ENCODE data around the gene DIPK1A. TPM values are rescaled to one million over a fixed set of nuclear protein-coding genes. Genes with fewer than 3 reads are reported as not detected.

The DIPK1A gene
- total RNA-seq, 1 experiment from 2014 or later = 1.2 TPM

DNA sequence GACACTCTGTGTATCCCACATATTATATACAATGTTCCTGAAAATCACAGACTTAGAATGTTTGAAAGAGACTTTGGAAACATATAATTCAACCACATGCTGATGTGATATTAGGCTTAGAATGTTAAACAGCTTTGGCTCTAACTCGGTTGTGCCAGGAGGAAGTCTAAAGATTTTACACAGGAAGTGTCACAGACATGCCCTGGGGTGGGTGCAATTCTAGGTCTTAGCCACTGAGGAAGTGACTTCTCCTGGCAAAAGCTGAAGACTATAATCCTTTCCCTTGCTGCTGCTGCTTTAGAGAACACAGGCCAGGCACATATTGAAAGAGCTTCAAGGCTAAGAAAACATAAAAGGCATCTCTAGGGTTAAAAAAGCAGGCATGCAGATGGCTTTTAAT is 78.4 kb downstream of the DIPK1A start:
- H3K4me3 ChIP-seq (ENCODE audit: low read depth in 2 of 2, low read length in 2 of 2) = no peak overlapping the region
- no peaks in the 10 kb centered on the region for H3K36me3 ChIP-seq (ENCODE audit: control insufficient read depth, insufficient read depth, low read length)
- TF ChIP-seq POLR2AphosphoS5 (IDR thresholded peaks at IDR 0.05; ENCODE audit: low read depth, low read length) (no peak), TCF7L2 (IDR thresholded peaks at IDR 0.05; ENCODE audit: low read depth, low read length) (no peak), SIN3A (IDR thresholded peaks at IDR 0.05; ENCODE audit: borderline replicate concordance, insufficient read depth, low read depth, low read length) (no peak)
- TF ChIP-seq, protein P1, sequence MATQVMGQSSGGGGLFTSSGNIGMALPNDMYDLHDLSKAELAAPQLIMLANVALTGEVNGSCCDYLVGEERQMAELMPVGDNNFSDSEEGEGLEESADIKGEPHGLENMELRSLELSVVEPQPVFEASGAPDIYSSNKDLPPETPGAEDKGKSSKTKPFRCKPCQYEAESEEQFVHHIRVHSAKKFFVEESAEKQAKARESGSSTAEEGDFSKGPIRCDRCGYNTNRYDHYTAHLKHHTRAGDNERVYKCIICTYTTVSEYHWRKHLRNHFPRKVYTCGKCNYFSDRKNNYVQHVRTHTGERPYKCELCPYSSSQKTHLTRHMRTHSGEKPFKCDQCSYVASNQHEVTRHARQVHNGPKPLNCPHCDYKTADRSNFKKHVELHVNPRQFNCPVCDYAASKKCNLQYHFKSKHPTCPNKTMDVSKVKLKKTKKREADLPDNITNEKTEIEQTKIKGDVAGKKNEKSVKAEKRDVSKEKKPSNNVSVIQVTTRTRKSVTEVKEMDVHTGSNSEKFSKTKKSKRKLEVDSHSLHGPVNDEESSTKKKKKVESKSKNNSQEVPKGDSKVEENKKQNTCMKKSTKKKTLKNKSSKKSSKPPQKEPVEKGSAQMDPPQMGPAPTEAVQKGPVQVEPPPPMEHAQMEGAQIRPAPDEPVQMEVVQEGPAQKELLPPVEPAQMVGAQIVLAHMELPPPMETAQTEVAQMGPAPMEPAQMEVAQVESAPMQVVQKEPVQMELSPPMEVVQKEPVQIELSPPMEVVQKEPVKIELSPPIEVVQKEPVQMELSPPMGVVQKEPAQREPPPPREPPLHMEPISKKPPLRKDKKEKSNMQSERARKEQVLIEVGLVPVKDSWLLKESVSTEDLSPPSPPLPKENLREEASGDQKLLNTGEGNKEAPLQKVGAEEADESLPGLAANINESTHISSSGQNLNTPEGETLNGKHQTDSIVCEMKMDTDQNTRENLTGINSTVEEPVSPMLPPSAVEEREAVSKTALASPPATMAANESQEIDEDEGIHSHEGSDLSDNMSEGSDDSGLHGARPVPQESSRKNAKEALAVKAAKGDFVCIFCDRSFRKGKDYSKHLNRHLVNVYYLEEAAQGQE (IDR thresholded peaks at IDR 0.05; ENCODE audit: insufficient read depth in 1 of 2, low read depth in 2 of 2, low read length in 1 of 2) = no peak
- TF ChIP-seq, protein P2, sequence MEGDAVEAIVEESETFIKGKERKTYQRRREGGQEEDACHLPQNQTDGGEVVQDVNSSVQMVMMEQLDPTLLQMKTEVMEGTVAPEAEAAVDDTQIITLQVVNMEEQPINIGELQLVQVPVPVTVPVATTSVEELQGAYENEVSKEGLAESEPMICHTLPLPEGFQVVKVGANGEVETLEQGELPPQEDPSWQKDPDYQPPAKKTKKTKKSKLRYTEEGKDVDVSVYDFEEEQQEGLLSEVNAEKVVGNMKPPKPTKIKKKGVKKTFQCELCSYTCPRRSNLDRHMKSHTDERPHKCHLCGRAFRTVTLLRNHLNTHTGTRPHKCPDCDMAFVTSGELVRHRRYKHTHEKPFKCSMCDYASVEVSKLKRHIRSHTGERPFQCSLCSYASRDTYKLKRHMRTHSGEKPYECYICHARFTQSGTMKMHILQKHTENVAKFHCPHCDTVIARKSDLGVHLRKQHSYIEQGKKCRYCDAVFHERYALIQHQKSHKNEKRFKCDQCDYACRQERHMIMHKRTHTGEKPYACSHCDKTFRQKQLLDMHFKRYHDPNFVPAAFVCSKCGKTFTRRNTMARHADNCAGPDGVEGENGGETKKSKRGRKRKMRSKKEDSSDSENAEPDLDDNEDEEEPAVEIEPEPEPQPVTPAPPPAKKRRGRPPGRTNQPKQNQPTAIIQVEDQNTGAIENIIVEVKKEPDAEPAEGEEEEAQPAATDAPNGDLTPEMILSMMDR (IDR thresholded peaks at IDR 0.05) = no peak
- H3K9me3 ChIP-seq (ENCODE audit: control insufficient read depth, insufficient read depth, low read depth, low read length) = no peaks in the 10 kb centered on the region
- no peaks in the 10 kb centered on the region for H3K4me1 ChIP-seq (ENCODE audit: control insufficient read depth, insufficient read depth, low read length)
- no peak for ATAC-seq
- no TSS peak for BruUV-seq (replicated peaks)
- DNase-seq (ENCODE audit: low read depth, low spot score) = no peak
- in situ Hi-C loops (cut with HindIII; ENCODE audit: low pct_unique_long_range_greater_than_20kb, low sequenced_read_pairs) (no loop called here), intact Hi-C loops (cut with micrococcal nuclease; ENCODE audit: unreplicated experiment) (no loop called here)
- ChIA-PET POLR2A (no interaction called here), CTCF (no interaction called here)
- no peak overlapping the region for H3K27ac ChIP-seq (ENCODE audit: low read length)
- H3K27me3 ChIP-seq (ENCODE audit: control insufficient read depth, insufficient read depth, low read length) = no peaks in the 10 kb centered on the region

DNA sequence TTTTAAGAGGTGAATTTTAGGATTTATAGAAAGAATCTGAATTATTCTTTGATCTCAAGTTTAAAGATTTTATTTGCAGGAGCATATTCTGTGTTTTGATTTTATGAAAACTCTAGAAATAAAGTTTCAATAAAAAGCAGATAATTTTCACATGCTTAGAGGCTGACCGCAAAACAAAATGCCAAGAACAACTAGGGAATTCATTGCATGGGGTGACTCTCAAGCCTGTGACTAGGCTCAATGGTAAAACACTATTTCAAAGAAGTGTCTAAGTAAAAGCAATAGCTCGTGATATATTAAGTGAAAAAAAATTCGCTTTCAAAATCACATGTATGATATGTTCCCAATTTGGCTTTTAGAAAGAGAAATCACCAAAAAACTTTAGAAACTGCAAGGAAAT is 79.9 kb downstream of the DIPK1A start:
- in situ Hi-C loops (cut with HindIII; ENCODE audit: low pct_unique_long_range_greater_than_20kb, low sequenced_read_pairs) (no loop called here), intact Hi-C loops (cut with micrococcal nuclease; ENCODE audit: unreplicated experiment) (no loop called here)
- ChIA-PET POLR2A (no interaction called here), CTCF (no interaction called here)
- no peak overlapping the region for H3K27ac ChIP-seq (ENCODE audit: low read length)
- TF ChIP-seq POLR2AphosphoS5 (IDR thresholded peaks at IDR 0.05; ENCODE audit: low read depth, low read length) (no peak), TCF7L2 (IDR thresholded peaks at IDR 0.05; ENCODE audit: low read depth, low read length) (no peak), SIN3A (IDR thresholded peaks at IDR 0.05; ENCODE audit: borderline replicate concordance, insufficient read depth, low read depth, low read length) (no peak)
- TF ChIP-seq, protein P2 (IDR thresholded peaks at IDR 0.05) = no peak
- TF ChIP-seq, protein P1 (IDR thresholded peaks at IDR 0.05; ENCODE audit: insufficient read depth in 1 of 2, low read depth in 2 of 2, low read length in 1 of 2) = no peak
- H3K4me3 ChIP-seq (ENCODE audit: low read depth in 2 of 2, low read length in 2 of 2) = no peak overlapping the region
- no peaks in the 10 kb centered on the region for H3K4me1 ChIP-seq (ENCODE audit: control insufficient read depth, insufficient read depth, low read length)
- no TSS peak for BruUV-seq (replicated peaks)
- no peaks in the 10 kb centered on the region for H3K9me3 ChIP-seq (ENCODE audit: control insufficient read depth, insufficient read depth, low read depth, low read length)
- ATAC-seq (no peak), DNase-seq (ENCODE audit: low read depth, low spot score) (no peak)
- H3K36me3 ChIP-seq (ENCODE audit: control insufficient read depth, insufficient read depth, low read length) = no peaks in the 10 kb centered on the region
- no peaks in the 10 kb centered on the region for H3K27me3 ChIP-seq (ENCODE audit: control insufficient read depth, insufficient read depth, low read length)

Data from Panc1 (cell line).